Trophoblast cell (in vitro differentiated cells and primary cell): ENCODE measurements around the gene SALL2. TPM values are rescaled to one million over a fixed set of nuclear protein-coding genes. Genes with fewer than 3 reads are reported as not detected.

ENCODE experiments used
- DNase-seq, 2 donors: peaks; one replicate each; pipeline ENCODE4 v3.0.0-alpha.2; 2016
- H2AFZ ChIP-seq: 2 replicates; pipeline ENCODE4 v1.6.1; 2013; ENCODE audit warnings: low read length, moderate library complexity, mild to moderate bottlenecking; ENCODE audit not compliant: insufficient read depth, poor library complexity
- H2AK5ac ChIP-seq: 2 replicates; pipeline ENCODE4 v1.6.1; 2013; ENCODE audit warnings: mild to moderate bottlenecking, low read length
- H2BK120ac ChIP-seq: 2 replicates; pipeline ENCODE4 v1.6.1; 2013; ENCODE audit warnings: low read length, mild to moderate bottlenecking, moderate library complexity; ENCODE audit not compliant: insufficient read depth, poor library complexity
- H2BK12ac ChIP-seq: 2 replicates; pipeline ENCODE4 v1.6.1; 2013; ENCODE audit warnings: mild to moderate bottlenecking, low read length, moderate library complexity
- H2BK5ac ChIP-seq: 2 replicates; pipeline ENCODE4 v1.6.1; 2013; ENCODE audit warnings: low read length, low read depth, moderate library complexity, mild to moderate bottlenecking; ENCODE audit not compliant: poor library complexity
- H3K14ac ChIP-seq: 2 replicates; pipeline ENCODE4 v1.6.1; 2013; ENCODE audit warnings: mild to moderate bottlenecking, low read length
- H3K18ac ChIP-seq: 2 replicates; pipeline ENCODE4 v1.6.1; 2013; ENCODE audit warnings: mild to moderate bottlenecking, low read length
- H3K23ac ChIP-seq: 2 replicates; pipeline ENCODE4 v1.6.1; 2013; ENCODE audit warnings: low read length
- H3K27ac ChIP-seq: 2 replicates; pipeline ENCODE4 v1.5.1; 2013; ENCODE audit warnings: low read depth, mild to moderate bottlenecking, inconsistent platforms, low read length, moderate library complexity
- H3K27me3 ChIP-seq: 2 replicates; pipeline ENCODE4 v1.6.1; 2013; ENCODE audit warnings: inconsistent platforms, mild to moderate bottlenecking, low read length, moderate library complexity; ENCODE audit not compliant: insufficient read depth
- H3K36me3 ChIP-seq, 2 experiments: 1 replicate in 1 of 2; 2 replicates in 1 of 2; pipeline ENCODE4 v1.6.1; 2013; ENCODE audit warnings: low read length in 2 of 2, mild to moderate bottlenecking in 2 of 2, moderate library complexity in 1 of 2; ENCODE audit not compliant: insufficient read depth in 2 of 2, control insufficient read depth in 1 of 2
- H3K4ac ChIP-seq: 2 replicates; pipeline ENCODE4 v1.6.1; 2013; ENCODE audit warnings: low read depth, mild to moderate bottlenecking, low read length, moderate library complexity
- H3K4me1 ChIP-seq, 2 experiments: 1 replicate in 1 of 2; 2 replicates in 1 of 2; pipeline ENCODE4 v1.6.1; 2013; ENCODE audit warnings: low read length in 2 of 2, mild to moderate bottlenecking in 2 of 2, moderate library complexity in 1 of 2; ENCODE audit not compliant: insufficient read depth in 2 of 2, control insufficient read depth in 1 of 2
- H3K4me2 ChIP-seq: 2 replicates; pipeline ENCODE4 v1.6.1; 2013; ENCODE audit warnings: inconsistent platforms, mild to moderate bottlenecking, low read length, moderate library complexity
- H3K4me3 ChIP-seq: 2 replicates; pipeline ENCODE4 v1.5.1; 2013; ENCODE audit warnings: mild to moderate bottlenecking, low read depth, low read length, inconsistent platforms
- H3K79me1 ChIP-seq: one replicate; pipeline ENCODE4 v1.6.1; 2013; ENCODE audit warnings: low read length
- H3K79me2 ChIP-seq: 2 replicates; pipeline ENCODE4 v1.6.1; 2013; ENCODE audit warnings: low read length, mild to moderate bottlenecking; ENCODE audit not compliant: control insufficient read depth, insufficient read depth, poor library complexity
- H3K9ac ChIP-seq: 2 replicates; pipeline ENCODE4 v1.6.1; 2013; ENCODE audit warnings: mild to moderate bottlenecking, low read length
- H3K9me3 ChIP-seq: 2 replicates; pipeline ENCODE4 v1.6.1; 2013; ENCODE audit warnings: low read depth, mild to moderate bottlenecking, control low read depth, inconsistent platforms, low read length; ENCODE audit not compliant: insufficient read depth
- H4K12ac ChIP-seq: 2 replicates; pipeline ENCODE4 v1.6.1; 2013; ENCODE audit warnings: low read depth, mild to moderate bottlenecking, low read length, moderate library complexity
- H4K8ac ChIP-seq: 2 replicates; pipeline ENCODE4 v1.6.1; 2013; ENCODE audit warnings: low read depth, mild to moderate bottlenecking, low read length, moderate library complexity
- H4K91ac ChIP-seq: one replicate; pipeline ENCODE4 v1.6.1; 2013; ENCODE audit warnings: low read depth, mild to moderate bottlenecking, low read length, moderate library complexity
- WGBS: extraction: QIAGEN DNeasy Blood & Tissue Kit; methylation state at CpG from one replicate; pipeline ENCODE4 v1.1.7; 2013; ENCODE audit warnings: missing lambda C conversion rate; ENCODE audit not compliant: insufficient read length, insufficient coverage; ENCODE audit errors: extremely low coverage; 5-methylcytosine and 5-hydroxymethylcytosine counted together
- polyA plus RNA-seq: library from polyadenylated mRNA; stranded (reverse); fragments of 200-250 nt; gene quantifications from 2 replicates; pipeline ENCODE4 v1.2.3, GENCODE V29; 2013

Gene SALL2
- polyA plus RNA-seq, result 10.9 and 11.6 TPM in 2 replicates

- Histone ChIP-seq H2AK5ac (no peak within 1 kb of the TSS), H3K79me1 (no peaks in the 10 kb centered on the region), H3K36me3 (peaks cover 4 to 8% of the 10 kb centered on the region in 2 experiments), H4K8ac (peak within 1 kb of the TSS; percentile 87), H2BK5ac (no peak within 1 kb of the TSS), H3K79me2 (peaks cover 1% of the 10 kb centered on the region), H4K12ac (peak within 1 kb of the TSS; percentile 79), H2BK12ac (no peak within 1 kb of the TSS), H3K4me2 (peak within 1 kb of the TSS; percentile 84), H3K4me3 (peak within 1 kb of the TSS; percentile 91), H4K91ac (peak within 1 kb of the TSS; percentile 50), H3K4me1 (peaks cover 5 to 8% of the 10 kb centered on the region in 2 experiments), H3K23ac (no peak within 1 kb of the TSS), H3K14ac (peak within 1 kb of the TSS; percentile 89), H3K27me3 (no peaks in the 10 kb centered on the region), H3K27ac (no peak within 1 kb of the TSS), H3K9ac (peak within 1 kb of the TSS; percentile 79), H2AFZ (peak within 1 kb of the TSS; percentile 74), H2BK120ac (no peak within 1 kb of the TSS), H3K4ac (no peak within 1 kb of the TSS), H3K18ac (peak within 1 kb of the TSS; percentile 69), H3K9me3 (peaks cover 1% of the 10 kb centered on the region)
- WGBS, result no CpG with 5 or more reads among the region's 43 CpGs
- no peak for DNase-seq
Observed at GRCh38 chr14:21525962-21526671, at the start of gene SALL2. TSS of gene SALL2 (minus strand) at chr14:21526346. CDS start at chr14:21526127, 219 bp downstream.

- Histone ChIP-seq H4K8ac (no peak overlapping the region), H3K36me3 (no peaks in the 10 kb centered on the region), H2BK120ac (no peak overlapping the region), H3K4me2 (no peak overlapping the region), H2AFZ (no peak overlapping the region), H3K4me1 (no peaks in the 10 kb centered on the region), H3K27me3 (no peaks in the 10 kb centered on the region), H3K4ac (no peak overlapping the region), H2AK5ac (no peak overlapping the region), H3K18ac (no peak overlapping the region), H2BK12ac (no peak overlapping the region), H2BK5ac (no peak overlapping the region), H3K9ac (no peak overlapping the region), H3K27ac (no peak overlapping the region), H3K14ac (no peak overlapping the region), H4K12ac (no peak overlapping the region), H4K91ac (no peak overlapping the region), H3K23ac (no peak overlapping the region), H3K79me1 (no peaks in the 10 kb centered on the region), H3K79me2 (no peaks in the 10 kb centered on the region), H3K9me3 (no peaks in the 10 kb centered on the region), H3K4me3 (no peak overlapping the region)
- no peak for DNase-seq
- no CpG with 5 or more reads among the region's 6 CpGs for WGBS
Observed at GRCh38 chr14:21575661-21576060, 49.5 kb upstream of the SALL2 start.

DNA sequence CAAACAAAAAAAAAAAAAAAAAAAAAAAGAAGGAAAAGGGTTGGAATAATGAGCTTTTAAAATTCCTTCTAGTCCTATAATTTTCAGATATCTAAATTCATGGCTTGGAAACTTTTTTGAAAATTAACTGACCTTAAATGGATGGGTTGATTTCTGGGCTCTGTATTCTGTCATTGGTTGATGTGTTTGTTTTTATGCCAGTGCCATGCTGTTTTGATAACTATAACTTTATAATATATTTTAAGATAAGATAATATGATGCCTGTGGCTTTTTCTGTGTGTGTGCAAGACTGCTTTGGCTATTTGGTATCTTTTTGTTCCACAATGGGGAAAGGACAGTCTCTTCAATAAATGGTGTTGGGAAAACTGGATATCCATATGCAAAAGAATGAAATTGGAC, 46.5 kb upstream of the SALL2 start:
- Histone ChIP-seq H3K79me1 (no peaks in the 10 kb centered on the region), H2BK5ac (no peak overlapping the region), H3K79me2 (no peaks in the 10 kb centered on the region), H3K23ac (no peak overlapping the region), H2BK12ac (no peak overlapping the region), H4K8ac (no peak overlapping the region), H3K4me3 (no peak overlapping the region), H3K4me2 (no peak overlapping the region), H2AFZ (no peak overlapping the region), H3K4ac (no peak overlapping the region), H3K18ac (no peak overlapping the region), H3K9me3 (no peaks in the 10 kb centered on the region), H3K27ac (no peak overlapping the region), H2BK120ac (no peak overlapping the region), H3K36me3 (no peaks in the 10 kb centered on the region), H3K4me1 (no peaks in the 10 kb centered on the region), H2AK5ac (no peak overlapping the region), H3K9ac (no peak overlapping the region), H3K14ac (no peak overlapping the region), H4K12ac (no peak overlapping the region), H3K27me3 (no peaks in the 10 kb centered on the region), H4K91ac (no peak overlapping the region)
- DNase-seq, result no peak

DNA sequence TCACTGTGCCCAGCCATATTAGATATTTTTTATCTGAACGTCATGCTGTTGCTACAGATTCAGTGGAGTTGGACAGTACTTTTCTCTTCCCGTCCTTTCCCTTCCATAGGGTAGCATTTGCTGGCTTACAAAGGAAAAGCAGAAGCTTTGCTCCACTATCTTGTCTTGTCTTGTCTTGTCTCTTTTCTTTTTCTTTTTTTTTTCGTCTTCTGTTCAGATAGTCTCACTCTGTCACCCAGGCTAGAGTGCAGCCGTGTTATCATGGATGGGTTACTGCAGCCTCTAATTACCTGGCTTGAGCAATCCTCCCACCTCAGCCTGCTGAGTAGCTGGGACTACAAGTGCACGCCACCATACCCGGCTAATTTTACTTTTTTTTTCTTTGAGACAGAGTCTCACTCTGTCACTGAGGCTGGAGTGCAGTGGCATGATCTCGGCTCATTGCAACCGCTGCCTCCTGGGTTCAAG, 32.6 kb upstream of the SALL2 start:
- Histone ChIP-seq H3K79me2 (no peaks in the 10 kb centered on the region), H2AFZ (no peak overlapping the region), H3K9me3 (no peaks in the 10 kb centered on the region)

More for the DNA sequence above, 32.6 kb upstream of the SALL2 start:
- peak overlapping the region; percentile 6 for H4K91ac ChIP-seq
- no CpG with 5 or more reads among the region's 8 CpGs for WGBS
- no peak overlapping the region for H3K9ac ChIP-seq
- no peak overlapping the region for H3K18ac ChIP-seq
- H2BK12ac ChIP-seq, result no peak overlapping the region
- no peak overlapping the region for H4K12ac ChIP-seq
- peak; percentile 45 to 67 for DNase-seq
- H3K4ac ChIP-seq, result no peak overlapping the region
- H3K79me1 ChIP-seq, result no peaks in the 10 kb centered on the region
- H3K27ac ChIP-seq, result no peak overlapping the region
- no peaks in the 10 kb centered on the region for H3K27me3 ChIP-seq
- no peak overlapping the region for H3K23ac ChIP-seq
- H3K14ac ChIP-seq, result no peak overlapping the region
- no peak overlapping the region for H2AK5ac ChIP-seq
- H3K4me3 ChIP-seq, result no peak overlapping the region
- H3K36me3 ChIP-seq, result no peaks in the 10 kb centered on the region
- no peak overlapping the region for H2BK5ac ChIP-seq
- H3K4me1 ChIP-seq, result no peaks in the 10 kb centered on the region
- H3K4me2 ChIP-seq, result no peak overlapping the region
- H4K8ac ChIP-seq, result no peak overlapping the region
- H2BK120ac ChIP-seq, result no peak overlapping the region
